Panc1 (cell line): Measurements from ENCODE around the gene POLR2J3.
"Not testable (repeated sequence)": the region's sequence is repeated elsewhere in the genome, so short reads cannot be mapped to it uniquely, and the experiment has no call there.

Source experiments
- CTCF ChIP-seq: fragments of 450-650 bp; IDR thresholded peaks from 2 replicates; pipeline ENCODE4 v1.5.1; 2017; ENCODE audit warnings: mild to moderate bottlenecking
- POLR2AphosphoS5 ChIP-seq: IDR thresholded peaks from 2 replicates; pipeline ENCODE4 v1.6.1; 2012; ENCODE audit warnings: mild to moderate bottlenecking, low read depth, low read length, moderate library complexity
- REST ChIP-seq, 2 experiments: IDR thresholded peaks; 2 replicates each; pipeline ENCODE4 v1.6.1; 2011 to 2012; ENCODE audit warnings: low read depth in 2 of 2, control low read depth in 1 of 2, low read length in 1 of 2, mild to moderate bottlenecking in 1 of 2, moderate library complexity in 1 of 2; ENCODE audit not compliant: insufficient read depth in 1 of 2
- SIN3A ChIP-seq: IDR thresholded peaks from 2 replicates; pipeline ENCODE4 v1.6.1; 2012; ENCODE audit warnings: low read depth, mild to moderate bottlenecking, low read length, moderate library complexity, borderline replicate concordance; ENCODE audit not compliant: insufficient read depth
- TCF7L2 ChIP-seq: IDR thresholded peaks from 2 replicates; pipeline ENCODE4 v1.6.1; 2011; ENCODE audit warnings: mild to moderate bottlenecking, low read depth, low read length, inconsistent platforms

- not testable (repeated sequence) for TF ChIP-seq CTCF; SIN3A; REST (IDR thresholded peaks at IDR 0.05; ENCODE audit: insufficient read depth in 1 of 2, low read depth in 2 of 2, low read length in 1 of 2); TCF7L2; POLR2AphosphoS5
Observed at GRCh38 chr7:102610441-102610840, 38.1 kb upstream of the POLR2J3 start.
